ENCODE measurements around the gene ALMS1. TPM values are rescaled to one million over a fixed set of nuclear protein-coding genes. Genes with fewer than 3 reads are reported as not detected.
"Not testable (repeated sequence)": the region's sequence is repeated elsewhere in the genome, so short reads cannot be mapped to it uniquely, and the experiment has no call there.

Gene ALMS1
- total RNA-seq, 2 donors from 2014 or later = 21.5 to 25.4 TPM

DNA sequence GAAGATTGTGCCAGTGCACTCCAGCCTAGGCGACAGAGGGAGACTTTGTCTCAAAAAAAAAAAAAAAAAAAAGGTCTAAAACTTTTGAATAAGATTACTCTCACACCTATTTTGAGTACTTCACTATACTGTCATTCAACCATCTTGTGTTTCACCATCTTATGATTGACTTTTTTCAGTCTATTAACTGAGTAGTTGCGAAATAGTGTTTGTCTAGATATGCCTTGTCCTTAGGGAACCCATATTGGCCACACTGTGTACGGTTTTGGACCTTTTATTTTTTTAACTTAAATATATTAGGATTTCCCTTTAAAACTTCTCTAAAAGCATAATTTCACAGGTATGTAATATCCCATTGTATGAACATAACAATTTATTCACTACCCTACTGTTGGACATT lies 72.3 kb downstream of the ALMS1 start:
- Mint-ChIP-seq H3K9me3 (peaks cover 11% of the 10 kb centered on the region in 2 donors), H3K27ac (no peak overlapping the region), H3K36me3 (peaks cover 39 to 40% of the 10 kb centered on the region in 2 donors)
- ATAC-seq = no peak
- DNase-seq (ENCODE audit: low spot score in 2 of 2) = no peak

DNA sequence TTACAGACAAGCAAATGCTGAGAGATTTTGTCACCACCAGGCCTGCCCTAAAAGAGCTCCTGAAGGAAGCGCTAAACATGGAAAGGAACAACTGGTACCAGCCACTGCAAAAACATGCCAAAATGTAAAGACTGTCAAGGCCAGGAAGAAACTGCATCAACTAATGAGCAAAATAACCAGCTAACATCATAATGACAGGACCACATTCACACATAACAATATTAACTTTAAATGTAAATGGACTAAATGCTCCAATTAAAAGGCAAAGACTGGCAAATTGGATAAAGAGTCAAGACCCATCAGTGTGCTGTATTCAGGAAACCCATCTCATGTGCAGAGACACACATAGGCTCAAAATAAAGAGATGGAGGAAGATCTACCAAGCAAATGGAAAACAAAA lies 76.8 kb downstream of the ALMS1 start:
- H3K27ac Mint-ChIP-seq; ATAC-seq; DNase-seq (ENCODE audit: low spot score in 2 of 2): not testable (repeated sequence)
- Mint-ChIP-seq H3K9me3 (peaks cover 14 to 15% of the 10 kb centered on the region in 2 donors), H3K36me3 (peaks cover 24 to 27% of the 10 kb centered on the region in 2 donors)

DNA sequence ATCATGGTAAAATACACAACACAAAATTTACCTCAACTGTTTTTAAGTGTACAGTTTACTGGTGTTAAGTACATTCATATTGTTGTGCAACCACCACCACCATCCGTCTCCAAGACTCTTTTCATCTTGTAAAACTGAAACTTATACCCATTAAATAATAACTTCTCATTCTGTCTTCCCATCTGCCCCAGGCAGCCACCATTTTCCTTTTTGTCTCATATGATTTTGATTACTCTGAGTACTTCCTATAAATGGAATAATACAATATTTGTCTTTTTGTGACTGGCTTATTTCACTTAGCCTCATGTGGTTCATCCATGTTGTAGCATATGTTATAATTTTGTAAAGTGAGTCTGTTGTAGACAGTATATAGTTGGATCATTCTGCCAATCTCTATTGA lies 82.7 kb downstream of the ALMS1 start:
- no peaks in the 10 kb centered on the region for H3K9me3 Mint-ChIP-seq
- no peak overlapping the region for H3K27ac Mint-ChIP-seq
- no peaks in the 10 kb centered on the region for H3K36me3 Mint-ChIP-seq
- DNase-seq (ENCODE audit: low spot score in 2 of 2) = no peak
- no peak for ATAC-seq

DNA sequence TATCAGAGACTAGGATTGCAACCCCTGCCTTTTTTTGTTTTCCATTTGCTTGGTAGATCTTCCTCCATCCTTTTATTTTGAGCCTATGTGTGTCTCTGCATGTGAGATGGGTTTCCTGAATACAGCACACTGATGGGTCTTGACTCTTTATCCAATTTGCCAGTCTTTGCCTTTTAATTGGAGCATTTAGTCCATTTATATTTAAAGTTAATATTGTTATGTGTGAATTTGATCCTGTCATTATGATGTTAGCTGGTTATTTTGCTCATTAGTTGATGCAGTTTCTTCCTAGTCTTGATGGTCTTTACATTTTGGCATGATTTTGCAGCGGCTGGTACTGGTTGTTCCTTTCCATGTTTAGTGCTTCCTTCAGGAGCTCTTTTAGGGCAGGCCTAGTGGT lies 98.2 kb downstream of the ALMS1 start:
- DNase-seq (ENCODE audit: low spot score in 2 of 2); ATAC-seq; H3K27ac Mint-ChIP-seq; H3K9me3 Mint-ChIP-seq: not testable (repeated sequence)
- H3K36me3 Mint-ChIP-seq = peaks cover 32 to 37% of the 10 kb centered on the region in 2 donors

DNA sequence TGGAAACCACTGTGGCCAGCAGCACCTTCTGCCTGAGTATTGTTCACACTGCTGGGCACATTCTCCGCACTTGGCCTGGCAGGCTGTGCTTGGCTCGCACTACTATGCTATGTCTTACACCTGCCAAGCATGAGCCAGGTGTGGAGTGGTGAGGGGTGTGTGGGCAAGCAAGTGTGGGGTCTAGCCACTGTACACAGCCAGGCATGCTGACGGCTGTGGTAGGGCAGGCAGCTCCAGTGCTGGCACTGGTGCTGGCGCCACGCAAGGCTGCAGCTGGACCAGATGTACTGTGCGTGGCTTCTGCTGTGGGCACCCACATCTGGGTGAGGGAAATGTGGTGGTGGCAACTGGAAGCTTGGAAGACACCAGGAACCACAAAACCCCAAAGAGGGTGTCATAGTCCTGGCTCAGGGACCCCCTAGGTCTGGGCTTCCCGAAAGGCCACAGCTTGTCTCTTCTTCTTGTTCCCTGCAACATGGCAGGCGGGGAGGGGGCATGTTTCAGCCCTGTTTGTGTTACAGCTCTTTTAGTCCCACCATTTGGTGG lies 101.5 kb downstream of the ALMS1 start:
- peaks cover 4 to 6% of the 10 kb centered on the region in 2 donors for H3K9me3 Mint-ChIP-seq
- peaks cover 49 to 62% of the 10 kb centered on the region in 2 donors for H3K36me3 Mint-ChIP-seq
- no peak for DNase-seq (ENCODE audit: low spot score in 2 of 2)
- no peak for ATAC-seq
- H3K27ac Mint-ChIP-seq = no peak overlapping the region

DNA sequence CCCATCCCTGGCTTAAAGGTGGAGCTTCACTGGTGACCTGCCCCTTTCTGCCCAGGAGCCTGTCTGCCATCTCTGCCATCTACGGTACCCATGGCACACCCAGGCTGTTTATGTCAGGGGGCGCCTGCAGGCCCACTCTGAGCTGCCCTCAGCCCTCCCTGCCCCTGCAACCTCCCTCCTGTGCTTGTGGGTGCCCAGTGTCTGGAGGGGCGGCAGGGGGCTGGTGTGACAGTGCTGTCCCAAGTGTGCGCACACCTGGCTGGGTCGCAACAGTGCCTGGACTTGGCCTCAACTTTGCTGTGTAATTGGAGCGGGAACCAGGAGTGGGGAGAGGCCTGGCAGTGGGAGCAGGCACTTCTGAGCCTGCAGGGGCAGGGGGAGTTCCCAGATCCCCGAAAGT lies 102.4 kb downstream of the ALMS1 start:
- Mint-ChIP-seq H3K27ac (no peak overlapping the region), H3K9me3 (peaks cover 4 to 7% of the 10 kb centered on the region in 2 donors), H3K36me3 (peaks cover 49 to 64% of the 10 kb centered on the region in 2 donors)
- no peak for ATAC-seq
- DNase-seq (ENCODE audit: low spot score in 2 of 2) = no peak

DNA sequence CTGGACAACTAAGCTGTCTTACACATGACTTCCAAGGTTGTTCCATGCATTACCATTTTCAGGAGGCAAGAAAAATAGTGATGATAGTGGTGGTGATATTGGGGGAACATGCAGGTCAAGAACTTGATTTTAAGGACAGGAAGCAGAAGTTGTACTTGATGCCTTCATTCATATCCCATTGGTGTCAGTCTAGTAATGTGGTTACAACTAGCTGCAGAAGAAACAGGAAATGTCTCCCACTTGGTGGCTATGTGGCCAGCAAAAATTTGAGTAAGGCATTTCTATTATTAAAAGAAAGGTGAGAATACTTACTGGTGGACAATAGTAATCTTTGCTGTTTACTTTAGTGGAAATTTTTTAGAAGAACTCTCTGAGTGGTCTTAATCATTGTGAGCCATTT lies 103.4 kb downstream of the ALMS1 start:
- ATAC-seq = no peak
- Mint-ChIP-seq H3K27ac (no peak overlapping the region), H3K36me3 (peaks cover 49 to 64% of the 10 kb centered on the region in 2 donors), H3K9me3 (peaks cover 4 to 7% of the 10 kb centered on the region in 2 donors)
- no peak for DNase-seq (ENCODE audit: low spot score in 2 of 2)

DNA sequence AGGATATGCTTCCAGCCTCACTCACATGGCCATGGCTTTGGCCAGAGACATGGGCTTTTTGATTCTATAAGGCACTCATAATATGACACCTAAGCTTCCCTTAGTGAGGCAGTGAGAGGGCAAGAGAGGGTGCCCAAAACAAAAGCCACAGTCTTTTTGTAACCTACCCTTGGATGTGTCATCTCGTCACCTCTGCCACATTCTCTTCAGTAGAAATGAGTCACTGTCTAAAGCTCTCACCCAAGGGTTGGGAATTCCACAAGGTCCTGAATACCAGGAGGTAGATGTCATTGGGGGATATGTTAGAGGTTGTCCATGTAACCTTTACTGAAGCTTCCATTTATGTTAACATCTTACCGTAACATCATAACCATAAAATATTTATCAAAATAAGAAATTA lies 108.4 kb downstream of the ALMS1 start:
- peak in 1 of 2 donors; percentile 94 for ATAC-seq

DNA sequence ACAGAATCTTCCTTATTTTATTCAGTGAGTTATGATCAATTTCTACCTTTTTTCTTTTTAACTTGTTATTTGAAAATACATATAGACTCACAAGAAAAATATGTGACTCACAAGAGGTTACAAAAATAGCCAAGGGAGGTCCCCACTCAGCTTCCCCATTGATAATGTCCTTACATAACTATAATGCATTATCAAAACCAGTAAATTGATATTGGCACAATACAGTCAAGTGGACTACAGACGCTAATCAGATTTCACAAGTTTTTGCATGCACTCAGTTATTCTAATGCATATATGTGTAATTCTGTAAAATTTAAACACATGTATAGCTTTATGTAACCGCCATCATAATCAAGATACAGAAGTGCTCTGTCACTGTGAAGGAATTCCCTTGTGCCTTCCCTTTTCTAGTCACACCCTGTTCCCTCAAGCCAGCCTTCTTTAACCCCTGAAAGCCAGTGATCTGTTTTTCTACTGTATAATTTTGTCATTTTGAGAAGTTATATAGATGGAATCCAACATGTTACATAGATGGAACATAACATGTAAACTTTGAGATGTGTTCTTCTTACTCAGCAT lies 118.4 kb downstream of the ALMS1 start:
- ATAC-seq (no peak), DNase-seq (ENCODE audit: low spot score in 2 of 2) (no peak)
- peaks cover 16 to 21% of the 10 kb centered on the region in 2 donors for H3K9me3 Mint-ChIP-seq
- H3K27ac Mint-ChIP-seq = no peak overlapping the region
- H3K36me3 Mint-ChIP-seq = peaks cover 47 to 49% of the 10 kb centered on the region in 2 donors

More for the DNA sequence above, 108.4 kb downstream of the ALMS1 start:
- H3K27ac Mint-ChIP-seq = no peak overlapping the region
- DNase-seq (ENCODE audit: low spot score in 2 of 2) = no peak
- peaks cover 0 to 7% of the 10 kb centered on the region in 2 donors for H3K9me3 Mint-ChIP-seq
- H3K36me3 Mint-ChIP-seq = peaks cover 28 to 33% of the 10 kb centered on the region in 2 donors

DNA sequence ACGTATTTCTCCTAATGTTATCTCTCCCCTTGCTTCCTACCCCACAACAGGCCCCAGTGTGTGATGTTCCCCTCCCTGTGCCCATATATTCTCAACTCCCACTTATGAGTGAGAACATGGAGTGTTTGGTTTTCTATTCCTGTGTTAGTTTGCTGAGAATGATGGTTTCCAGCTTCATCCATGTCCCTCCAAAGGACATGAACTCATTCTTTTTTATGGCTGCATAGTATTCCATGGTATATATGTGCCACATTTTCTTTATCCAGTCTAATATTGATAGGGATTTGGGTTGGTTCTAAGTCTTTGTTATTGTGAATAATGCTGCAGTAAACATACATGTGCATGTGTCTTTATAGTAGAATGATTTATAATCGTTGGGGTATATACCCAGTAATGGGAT lies 119.2 kb downstream of the ALMS1 start:
- peaks cover 52 to 55% of the 10 kb centered on the region in 2 donors for H3K36me3 Mint-ChIP-seq
- DNase-seq (ENCODE audit: low spot score in 2 of 2); ATAC-seq; H3K27ac Mint-ChIP-seq: not testable (repeated sequence)
- peaks cover 21 to 25% of the 10 kb centered on the region in 2 donors for H3K9me3 Mint-ChIP-seq

DNA sequence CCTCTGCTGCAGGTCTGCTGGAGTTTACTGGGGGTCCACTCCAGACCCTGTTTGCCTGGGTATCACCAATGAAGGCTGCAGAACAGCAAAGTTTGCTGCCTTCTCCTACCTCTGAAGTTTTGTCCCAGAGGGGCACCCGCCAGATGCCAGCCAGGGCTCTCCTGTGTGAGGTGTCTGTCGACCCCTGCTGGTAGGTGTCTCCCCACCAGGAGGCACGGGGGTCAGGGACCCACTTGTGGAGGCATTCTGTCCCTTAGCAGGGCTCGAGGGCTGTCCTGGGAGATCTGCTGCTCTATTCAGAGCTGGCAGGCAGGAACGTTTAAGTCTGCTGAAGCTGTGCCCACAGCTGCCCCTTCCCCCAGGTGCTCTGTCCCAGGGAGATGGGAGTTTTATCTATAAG lies 124.8 kb downstream of the ALMS1 start:
- not testable (repeated sequence) for DNase-seq (ENCODE audit: low spot score in 2 of 2)

DNA sequence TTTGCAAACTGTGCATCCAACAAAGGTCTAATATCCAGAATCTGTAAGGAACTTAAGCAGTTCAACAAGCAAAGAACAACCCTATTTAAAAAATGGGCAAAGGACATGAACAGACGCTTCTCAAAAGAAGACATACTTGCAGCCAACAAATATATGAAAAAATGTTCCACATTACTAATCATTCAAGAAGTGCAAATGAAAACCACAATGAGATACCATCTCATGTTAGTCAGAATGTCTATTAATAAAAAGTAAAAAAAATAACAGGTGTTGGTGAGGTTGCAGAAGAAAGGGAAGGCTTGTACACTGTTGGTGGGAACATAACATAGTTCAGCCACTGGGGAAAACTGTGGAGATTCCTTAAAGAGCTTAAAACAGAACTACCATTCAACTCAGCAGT lies 130.4 kb downstream of the ALMS1 start:
- Mint-ChIP-seq H3K9me3 (peaks cover 16 to 21% of the 10 kb centered on the region in 2 donors), H3K36me3 (peaks cover 18 to 27% of the 10 kb centered on the region in 2 donors), H3K27ac (no peak overlapping the region)
- ATAC-seq (no peak), DNase-seq (ENCODE audit: low spot score in 2 of 2) (no peak)

More for the DNA sequence above, 124.8 kb downstream of the ALMS1 start:
- Mint-ChIP-seq H3K36me3 (peaks cover 59 to 62% of the 10 kb centered on the region in 2 donors), H3K9me3 (peaks cover 35 to 41% of the 10 kb centered on the region in 2 donors)
- H3K27ac Mint-ChIP-seq, ATAC-seq: not testable (repeated sequence)

DNA sequence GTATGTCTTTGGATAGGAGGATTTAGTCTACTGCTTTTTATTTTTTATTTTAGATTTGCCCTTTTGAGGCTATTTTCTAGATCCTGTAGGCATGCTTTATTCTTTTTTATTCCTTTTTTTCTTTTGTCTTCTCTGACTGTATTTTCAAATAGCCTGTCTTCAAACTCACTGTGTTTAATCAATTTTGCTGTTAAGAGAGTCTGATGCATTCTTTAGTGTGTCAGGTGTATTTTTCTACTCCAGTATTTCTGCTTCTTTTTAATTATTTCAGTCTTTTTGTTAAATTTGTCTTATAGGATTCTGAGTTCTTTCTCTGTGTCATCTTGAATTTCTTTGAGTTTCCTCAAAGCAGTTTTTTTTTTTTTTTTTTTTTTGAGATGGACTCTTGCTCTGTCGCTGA lies 143.1 kb downstream of the ALMS1 start:
- Mint-ChIP-seq H3K36me3 (peaks cover 89 to 91% of the 10 kb centered on the region in 2 donors), H3K27ac (no peak overlapping the region), H3K9me3 (peaks cover 32 to 36% of the 10 kb centered on the region in 2 donors)
- DNase-seq (ENCODE audit: low spot score in 2 of 2) (no peak), ATAC-seq (no peak)

DNA sequence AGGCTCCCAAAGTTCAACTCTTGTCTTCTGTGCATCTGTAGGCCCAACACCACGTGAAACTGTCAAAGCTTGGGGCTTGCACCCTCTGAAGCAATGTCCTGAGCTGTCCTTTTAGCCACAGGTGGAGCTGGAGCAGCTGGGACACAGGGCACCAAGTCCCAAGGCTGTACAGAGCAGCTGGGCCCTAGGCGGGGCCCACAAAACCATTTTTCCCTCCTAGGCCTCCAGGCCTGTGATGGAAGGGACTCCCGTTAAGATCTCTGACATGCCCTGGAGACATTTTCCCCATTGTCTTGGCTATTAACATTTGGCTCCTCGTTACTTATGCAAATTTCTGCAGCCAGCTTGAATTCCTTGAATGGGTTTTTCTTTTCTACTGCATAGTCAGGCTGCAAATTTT lies 145.1 kb downstream of the ALMS1 start:
- not testable (repeated sequence) for ATAC-seq; H3K27ac Mint-ChIP-seq; DNase-seq (ENCODE audit: low spot score in 2 of 2)
- Mint-ChIP-seq H3K36me3 (peaks cover 85 to 93% of the 10 kb centered on the region in 2 donors), H3K9me3 (peaks cover 27 to 30% of the 10 kb centered on the region in 2 donors)

DNA sequence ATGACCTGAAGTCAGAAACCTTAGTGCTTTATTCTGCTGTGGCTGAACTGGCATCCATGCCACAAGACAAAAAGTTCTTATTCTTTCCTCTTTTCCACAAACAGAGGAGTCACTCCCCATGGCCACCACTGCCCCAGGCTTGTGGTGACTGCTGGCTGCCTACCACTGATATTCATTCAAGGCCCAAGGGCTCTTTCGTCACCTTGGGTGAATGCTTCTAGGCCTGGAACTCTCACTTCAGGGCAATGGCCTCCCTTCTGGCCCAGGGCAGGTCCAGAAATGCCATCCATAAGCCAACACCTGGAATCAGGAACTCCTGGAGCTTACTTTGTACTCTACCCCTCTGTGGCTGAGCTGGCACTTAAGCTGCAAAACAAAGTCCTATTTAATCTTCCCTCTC lies 146.7 kb downstream of the ALMS1 start:
- no peak for DNase-seq (ENCODE audit: low spot score in 2 of 2)
- peaks cover 85 to 93% of the 10 kb centered on the region in 2 donors for H3K36me3 Mint-ChIP-seq

DNA sequence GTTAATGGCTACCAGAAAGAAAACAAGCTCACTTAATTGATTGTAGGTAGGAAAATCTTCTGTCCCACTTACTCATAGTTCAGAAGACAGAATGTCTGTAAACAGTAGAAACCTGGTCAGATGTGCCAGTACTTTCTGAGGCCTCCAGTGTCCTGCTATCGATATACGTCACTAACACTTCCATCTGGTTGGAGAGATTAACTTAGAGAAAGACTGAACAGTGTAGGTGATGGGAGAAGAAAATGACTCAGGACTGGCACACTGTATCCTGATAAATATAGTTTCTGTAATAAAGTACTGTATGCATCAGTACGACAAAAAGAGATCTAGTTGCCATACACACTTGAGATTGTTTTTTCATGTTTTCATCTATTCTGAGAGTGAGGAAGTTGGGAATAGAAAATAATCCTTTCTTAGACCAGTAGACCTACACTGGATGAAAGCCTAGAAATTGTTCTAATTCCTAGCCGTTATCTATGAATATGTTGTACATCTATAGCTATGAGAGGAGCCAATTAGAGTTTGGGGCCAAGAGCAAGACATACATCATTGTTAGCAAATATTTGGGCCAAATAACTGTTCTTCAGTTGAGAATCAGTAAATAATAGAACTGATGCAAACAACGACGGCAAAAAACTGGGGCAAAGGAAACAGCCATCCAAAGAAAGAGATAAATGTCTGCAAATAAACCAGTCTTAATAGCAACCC lies 150.7 kb downstream of the ALMS1 start:
- Mint-ChIP-seq H3K36me3 (peaks cover 58 to 83% of the 10 kb centered on the region in 2 donors), H3K9me3 (peaks cover 15 to 29% of the 10 kb centered on the region in 2 donors), H3K27ac (no peak overlapping the region)
- no peak for DNase-seq (ENCODE audit: low spot score in 2 of 2)
- ATAC-seq = no peak

More for the DNA sequence above, 146.7 kb downstream of the ALMS1 start:
- Mint-ChIP-seq H3K27ac (no peak overlapping the region), H3K9me3 (peaks cover 25 to 29% of the 10 kb centered on the region in 2 donors)
- no peak for ATAC-seq

DNA sequence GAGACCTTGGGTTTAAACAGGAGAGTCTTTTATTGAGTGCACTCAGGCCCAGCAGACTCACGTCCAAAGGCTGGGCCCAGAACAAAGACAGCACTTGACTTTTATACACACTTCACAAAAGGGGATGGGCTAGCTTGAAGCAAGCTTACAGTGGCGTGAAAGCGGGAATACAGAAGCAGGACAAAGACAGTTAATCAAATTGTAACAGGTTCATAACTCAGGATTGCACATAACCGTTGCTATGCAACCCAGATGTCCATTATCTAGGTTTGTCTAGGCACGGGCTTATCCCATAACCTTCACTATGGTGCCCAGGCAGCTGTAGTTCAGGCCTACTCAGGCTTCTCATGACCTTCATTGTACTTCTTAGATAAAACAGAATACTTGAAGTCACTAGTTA lies 175.2 kb downstream of the ALMS1 start:
- H3K27ac Mint-ChIP-seq; H3K9me3 Mint-ChIP-seq; ATAC-seq; DNase-seq (ENCODE audit: low spot score in 2 of 2): not testable (repeated sequence)
- H3K36me3 Mint-ChIP-seq = peaks cover 0 to 10% of the 10 kb centered on the region in 2 donors
